ENCODE data around the gene ENTPD2. TPM values are rescaled to one million over a fixed set of nuclear protein-coding genes. Genes with fewer than 3 reads are reported as not detected.

Gene ENTPD2
- total and polyA plus RNA-seq, 2 experiments from 2014 or later = 1.8 to 1.9 TPM

GRCh38 chr9:137007108-137007815, 46.6 kb downstream of the ENTPD2 start:
- TF ChIP-seq JUNB (IDR thresholded peaks at IDR 0.05; ENCODE audit: unreplicated experiment) = no peak
- no peak for TF ChIP-seq STAT1 (IDR thresholded peaks at IDR 0.05; ENCODE audit: unreplicated experiment)
- TF ChIP-seq CTCF (conservative IDR thresholded peaks at IDR 0.05; ENCODE audit: low read depth in 2 of 2) = no peak
- no peak for TF ChIP-seq EZH2phosphoT487 (IDR thresholded peaks at IDR 0.05; ENCODE audit: unreplicated experiment)
- no peak for TF ChIP-seq POLR2AphosphoS5 (IDR thresholded peaks at IDR 0.05; ENCODE audit: low read depth)
- TF ChIP-seq ZNF331 (CRISPR knock-in tag; IDR thresholded peaks at IDR 0.05; ENCODE audit: low read depth) = no peak
- TF ChIP-seq REST (IDR thresholded peaks at IDR 0.05; ENCODE audit: unreplicated experiment) = no peak
- no peak for TF ChIP-seq ZNF114 (CRISPR knock-in tag; IDR thresholded peaks at IDR 0.05)
- no peak for TF ChIP-seq CREB1 (CRISPR knock-in tag; IDR thresholded peaks at IDR 0.05; ENCODE audit: low read depth)
- TF ChIP-seq NANOG (IDR thresholded peaks at IDR 0.05; ENCODE audit: borderline replicate concordance) = no peak
- no peak for TF ChIP-seq ETS1 (IDR thresholded peaks at IDR 0.05)
- no peak for TF ChIP-seq ZNF462 (CRISPR knock-in tag; IDR thresholded peaks at IDR 0.05)
- TF ChIP-seq EZH2 (IDR thresholded peaks at IDR 0.05; ENCODE audit: low read depth, unreplicated experiment) = no peak
- Histone ChIP-seq H3K4me2 (no peak overlapping the region), H3K79me2 (replicated peaks; ENCODE audit: insufficient read depth) (no peaks in the 10 kb centered on the region), H4K20me1 (replicated peaks; ENCODE audit: insufficient read depth) (no peaks in the 10 kb centered on the region), H3K9me2 (ENCODE audit: insufficient read depth) (no peaks in the 10 kb centered on the region), H3K27ac (ENCODE audit: low read depth) (no peak overlapping the region), H2AFZ (no peak overlapping the region), H3K4me3 (no peak overlapping the region), H3K4me1 (ENCODE audit: insufficient read depth) (no peaks in the 10 kb centered on the region), H3K27me3 (ENCODE audit: insufficient read depth) (no peaks in the 10 kb centered on the region), H3F3A (replicated peaks; ENCODE audit: low read depth) (no peaks in the 10 kb centered on the region), H3K36me3 (ENCODE audit: insufficient read depth) (no peaks in the 10 kb centered on the region)
- Mint-ChIP-seq H3K27me3 (ENCODE audit: insufficient read depth, low read depth, poor library complexity) (peaks cover 3% of the 10 kb centered on the region), H3K9me3 (peaks cover 19% of the 10 kb centered on the region), H3K36me3 (ENCODE audit: low read depth) (peaks cover 6% of the 10 kb centered on the region; the same call in 2 of the 3 replicates), H3K4me3 (no peak overlapping the region), H3K27ac (no peak overlapping the region), H3K4me1 (no peaks in the 10 kb centered on the region)
- no peak for ATAC-seq
- DNase-seq (ENCODE audit: low spot score) = no peak
